ENCODE results near the gene PRLH. TPM values are rescaled to one million over a fixed set of nuclear protein-coding genes. Genes with fewer than 3 reads are reported as not detected.

Gene PRLH
- total RNA-seq: not detected

GRCh38 chr2:237566401-237567235, at the start of gene PRLH:
Gene PRLH (plus strand): TSS chr2:237566574. CDS start chr2:237566574, 0 bp downstream.
- ATAC-seq (peak; percentile 92), DNase-seq (ENCODE audit: low spot score) (peak; percentile 80)

DNA sequence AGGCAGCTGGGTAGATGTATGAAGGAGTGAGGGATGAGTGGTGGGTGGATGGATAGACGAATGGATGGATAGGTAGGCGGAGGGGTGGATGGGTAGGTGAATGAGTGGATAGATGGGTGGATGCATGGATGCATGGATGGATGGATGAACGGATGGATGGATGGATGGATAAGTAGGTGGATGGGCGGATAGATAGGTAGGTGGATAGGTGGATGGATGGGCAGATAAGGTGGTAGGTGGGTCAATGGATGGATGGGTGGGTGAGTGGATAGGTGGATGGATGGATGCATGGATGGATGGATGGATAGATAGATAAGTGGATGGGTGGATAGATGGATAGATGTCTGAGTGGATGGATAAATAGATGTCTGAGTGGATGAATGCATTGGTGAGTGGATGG, 49.2 kb upstream of the PRLH start:
- DNase-seq (ENCODE audit: low spot score) (no peak), ATAC-seq (no peak)

- ATAC-seq: no peak
- DNase-seq (ENCODE audit: low spot score): no peak
These were observed 48.4 kb upstream of the PRLH start for GRCh38 chr2:237517990-237518389.

- ATAC-seq (peak; percentile 12), DNase-seq (ENCODE audit: low spot score) (no peak)
These were observed 46.7 kb upstream of the PRLH start for GRCh38 chr2:237519506-237520245.

DNA sequence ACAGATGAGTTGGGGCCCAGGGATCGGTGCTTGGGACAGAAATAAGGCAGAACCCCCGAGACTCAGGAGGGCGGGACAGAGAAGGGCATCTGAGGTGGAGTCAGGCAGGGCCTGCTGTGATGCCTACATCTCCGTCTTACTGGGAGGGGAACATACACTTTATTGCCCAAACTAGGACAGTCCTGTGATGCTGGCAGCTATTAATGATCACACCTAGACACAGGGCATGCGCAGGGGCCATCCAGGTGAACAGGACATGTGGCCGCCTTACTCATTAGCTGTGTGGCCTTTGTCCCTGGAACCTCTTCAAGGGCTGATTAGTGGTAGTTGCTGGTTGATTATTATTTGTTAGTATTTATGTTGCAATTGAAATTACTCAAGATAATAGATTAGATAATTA, 46.1 kb upstream of the PRLH start:
- DNase-seq (ENCODE audit: low spot score) (peak; percentile 95), ATAC-seq (peak; percentile 82)

- peak; percentile 92 for DNase-seq (ENCODE audit: low spot score)
These were observed 41.7 kb upstream of the PRLH start for GRCh38 chr2:237524631-237525030.

DNA sequence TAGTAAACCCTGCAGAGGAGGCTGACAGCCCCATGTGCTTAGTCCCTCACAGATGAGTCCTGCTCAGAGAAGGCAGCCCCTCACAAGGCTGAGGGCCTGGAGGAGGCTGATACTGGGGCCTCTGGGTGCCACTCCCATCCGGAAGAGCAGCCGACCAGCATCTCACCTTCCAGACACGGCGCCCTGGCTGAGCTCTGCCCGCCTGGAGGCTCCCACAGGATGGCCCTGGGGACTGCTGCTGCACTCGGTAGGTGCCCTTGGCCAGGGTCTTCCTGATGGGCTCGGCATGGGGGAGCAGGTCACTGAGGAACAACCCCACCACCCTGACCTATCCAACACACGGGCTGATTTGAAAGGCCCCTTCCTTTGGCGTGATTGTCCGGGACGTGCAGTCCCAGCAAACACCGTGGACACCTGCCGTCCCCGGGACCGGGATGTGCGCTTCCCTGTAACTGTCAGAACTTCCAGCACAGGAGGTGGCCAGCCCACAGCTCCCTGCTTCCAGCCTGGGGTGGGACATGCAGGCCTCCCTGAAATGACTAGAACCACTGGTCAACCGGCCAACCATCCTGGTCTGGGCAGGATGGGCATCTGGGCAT, 40.7 kb upstream of the PRLH start:
- ATAC-seq (no peak), DNase-seq (ENCODE audit: low spot score) (no peak)

More at GRCh38 chr2:237524631-237525030, 41.7 kb upstream of the PRLH start:
- peak; percentile 86 for ATAC-seq

DNA sequence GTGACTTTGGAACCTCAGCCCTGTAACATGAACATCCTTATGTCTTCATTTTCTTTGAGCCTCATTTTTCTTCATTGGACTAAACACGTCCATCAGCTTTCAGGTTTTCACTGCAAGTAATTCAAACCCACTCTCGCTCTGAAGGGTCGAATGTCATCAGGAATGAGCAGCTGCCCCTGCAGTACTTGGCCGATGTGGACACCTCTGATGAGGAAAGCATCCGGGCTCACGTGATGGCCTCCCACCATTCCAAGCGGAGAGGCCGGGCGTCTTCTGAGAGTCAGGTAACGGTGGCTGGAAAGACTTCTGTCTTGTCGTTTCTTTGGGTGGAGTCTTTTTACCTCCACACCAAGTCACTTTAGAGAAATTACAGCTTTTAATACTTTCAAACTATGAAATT, 39.1 kb upstream of the PRLH start:
- no peak for ATAC-seq
- no peak for DNase-seq (ENCODE audit: low spot score)

- DNase-seq (ENCODE audit: low spot score) (no peak), ATAC-seq (no peak)
These were observed 38.6 kb upstream of the PRLH start for GRCh38 chr2:237527766-237528165.

- ATAC-seq (no peak), DNase-seq (ENCODE audit: low spot score) (no peak)
These were observed 36.6 kb upstream of the PRLH start for GRCh38 chr2:237529452-237530402.

- DNase-seq (ENCODE audit: low spot score) (no peak), ATAC-seq (peak; percentile 14)
These were observed 35.6 kb upstream of the PRLH start for GRCh38 chr2:237530472-237531433.

- ATAC-seq (no peak), DNase-seq (ENCODE audit: low spot score) (no peak)
These were observed 34.2 kb upstream of the PRLH start for GRCh38 chr2:237532160-237532559.

- no peak for DNase-seq (ENCODE audit: low spot score)
- no peak for ATAC-seq
These were observed 32.7 kb upstream of the PRLH start for GRCh38 chr2:237533668-237534161.

DNA sequence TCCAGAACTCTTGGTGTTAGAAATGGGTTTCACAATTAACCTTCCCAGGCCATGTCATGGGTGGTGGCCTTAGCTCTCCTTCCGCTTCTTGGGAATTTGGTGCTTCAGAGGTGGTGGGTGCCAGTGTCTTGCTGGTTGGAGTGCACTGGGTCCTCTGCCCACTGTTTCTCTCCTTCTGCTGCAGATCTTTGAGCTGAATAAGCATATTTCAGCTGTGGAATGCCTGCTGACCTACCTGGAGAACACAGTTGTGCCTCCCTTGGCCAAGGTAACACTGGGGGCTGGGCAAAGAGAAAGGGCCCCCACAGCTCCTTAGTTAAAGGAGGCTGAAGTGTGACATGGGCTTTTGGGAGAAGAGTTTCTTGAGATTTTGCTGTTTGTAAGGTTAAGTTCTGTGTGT, 32.0 kb upstream of the PRLH start:
- no peak for DNase-seq (ENCODE audit: low spot score)
- ATAC-seq: no peak

- no peak for DNase-seq (ENCODE audit: low spot score)
- ATAC-seq: no peak
These were observed 30.8 kb upstream of the PRLH start for GRCh38 chr2:237535385-237536082.

- DNase-seq (ENCODE audit: low spot score) (no peak), ATAC-seq (no peak)
These were observed 30.3 kb upstream of the PRLH start for GRCh38 chr2:237536083-237536415.

GRCh38 chr2:237536617-237537016, 29.8 kb upstream of the PRLH start:
- no peak for ATAC-seq
- no peak for DNase-seq (ENCODE audit: low spot score)

DNA sequence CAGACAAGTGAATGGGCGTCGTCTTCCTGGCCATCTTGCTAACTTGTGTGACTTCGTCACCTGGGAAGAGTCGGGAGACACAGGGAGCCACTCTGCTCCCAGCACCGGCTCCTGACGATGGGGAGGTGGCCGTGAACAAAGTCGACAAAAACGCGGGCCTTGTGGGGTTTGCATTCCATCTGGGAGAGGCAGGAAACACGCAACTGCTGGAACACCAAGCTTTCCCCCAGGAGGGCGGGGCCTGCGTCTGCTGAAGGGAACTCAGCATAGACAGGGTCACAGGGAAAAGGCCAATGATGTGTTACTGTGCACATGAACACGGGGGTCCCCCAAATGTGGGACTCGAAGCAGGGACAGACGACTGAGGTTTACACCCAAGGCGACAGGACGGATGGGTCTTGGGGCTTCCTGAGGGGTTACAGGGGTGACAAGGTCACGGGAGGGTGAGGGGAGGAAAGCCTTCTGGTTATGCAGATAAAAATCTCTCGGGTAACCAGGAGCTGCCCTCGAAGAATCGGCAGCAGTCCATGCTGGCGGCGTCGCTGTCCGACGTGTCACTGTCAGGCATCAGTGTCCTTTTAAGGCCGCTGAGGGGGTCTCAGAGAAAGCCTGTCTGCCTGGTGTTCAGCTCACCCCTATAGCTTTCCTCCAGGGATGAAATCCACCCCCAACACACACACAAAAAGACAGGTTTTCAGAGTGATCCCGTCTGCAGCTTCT, 28.2 kb upstream of the PRLH start:
- no peak for DNase-seq (ENCODE audit: low spot score)

More for the DNA sequence above, 28.2 kb upstream of the PRLH start:
- no peak for ATAC-seq
